Stomach smooth muscle (tissue), 2 donors: ENCODE results near the gene KIF18B.
"Not testable (repeated sequence)": the region's sequence is repeated elsewhere in the genome, so short reads cannot be mapped to it uniquely, and the experiment has no call there.

Experiments
- H3K27ac ChIP-seq: one replicate; pipeline ENCODE4 v1.7.0; 2013; ENCODE audit warnings: mild to moderate bottlenecking, low read length, inconsistent platforms
- H3K27me3 ChIP-seq, 2 donors: one replicate each; pipeline ENCODE4 v1.7.0; 2013; ENCODE audit warnings: low read length in 2 of 2; ENCODE audit not compliant: insufficient read depth in 2 of 2, control insufficient read depth in 1 of 2
- H3K36me3 ChIP-seq, 2 donors: one replicate each; pipeline ENCODE4 v1.7.0; 2013; ENCODE audit warnings: low read length in 2 of 2; ENCODE audit not compliant: control insufficient read depth in 2 of 2, insufficient read depth in 2 of 2
- H3K4me1 ChIP-seq: one replicate; pipeline ENCODE4 v1.7.0; 2013; ENCODE audit warnings: low read length; ENCODE audit not compliant: control insufficient read depth, insufficient read depth
- H3K4me3 ChIP-seq, 2 donors: one replicate each; pipeline ENCODE4 v1.7.0; 2013; ENCODE audit warnings: low read length in 2 of 2
- H3K9ac ChIP-seq, 2 donors: one replicate each; pipeline ENCODE4 v1.7.0; 2013; ENCODE audit warnings: low read length in 2 of 2, mild to moderate bottlenecking in 1 of 2
- H3K9me3 ChIP-seq, 2 donors: one replicate each; pipeline ENCODE4 v1.7.0; 2013; ENCODE audit warnings: low read length in 2 of 2; ENCODE audit not compliant: control insufficient read depth in 2 of 2
- donor health status: healthy.
- donor health status: Pancreatic carcinoma.

KIF18B gene

DNA sequence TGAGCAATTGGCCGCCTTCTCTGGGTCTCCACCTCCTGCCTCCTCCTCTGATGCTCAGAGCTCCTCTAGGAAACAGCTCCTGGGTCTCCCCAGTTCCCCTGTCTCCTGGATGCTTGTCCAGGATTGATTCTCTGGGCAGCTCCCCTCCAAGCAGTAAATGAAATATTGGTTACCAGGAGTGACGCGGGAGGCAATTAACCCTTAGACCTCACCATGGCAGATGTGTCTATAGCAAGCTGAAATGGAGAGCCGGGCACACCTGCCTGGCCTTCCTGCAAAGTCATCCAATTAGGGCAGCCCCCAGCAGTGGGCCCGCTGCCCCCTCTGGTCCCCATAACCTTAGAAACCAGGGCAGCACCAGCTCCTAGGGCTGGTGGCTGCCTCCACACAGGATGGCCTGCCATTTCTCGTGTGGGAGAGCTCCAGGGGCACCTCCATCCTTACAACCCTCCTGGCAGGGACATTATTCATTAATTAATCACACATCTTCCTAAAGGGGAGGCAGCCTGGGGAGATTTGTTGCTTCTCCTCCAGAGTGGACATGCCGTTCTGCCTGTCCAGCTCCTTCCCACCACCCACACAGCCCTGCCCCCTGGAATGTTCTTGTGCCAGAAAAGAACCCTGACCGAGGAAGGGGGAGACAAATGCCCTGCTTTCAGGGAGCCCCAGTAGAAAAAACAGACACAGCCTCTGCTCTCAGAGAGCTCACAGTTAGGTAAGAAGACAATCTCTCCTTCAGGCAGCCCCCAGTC lies 8.3 kb upstream of the KIF18B start:
- H3K4me3 ChIP-seq = no peak overlapping the region
- H3K27ac ChIP-seq = no peak overlapping the region
- H3K36me3 ChIP-seq = no peaks in the 10 kb centered on the region
- no peak overlapping the region for H3K9ac ChIP-seq
- no peaks in the 10 kb centered on the region for H3K9me3 ChIP-seq
- H3K27me3 ChIP-seq = peaks cover 4 to 9% of the 10 kb centered on the region in 2 donors
- H3K4me1 ChIP-seq = peaks cover 4% of the 10 kb centered on the region

DNA sequence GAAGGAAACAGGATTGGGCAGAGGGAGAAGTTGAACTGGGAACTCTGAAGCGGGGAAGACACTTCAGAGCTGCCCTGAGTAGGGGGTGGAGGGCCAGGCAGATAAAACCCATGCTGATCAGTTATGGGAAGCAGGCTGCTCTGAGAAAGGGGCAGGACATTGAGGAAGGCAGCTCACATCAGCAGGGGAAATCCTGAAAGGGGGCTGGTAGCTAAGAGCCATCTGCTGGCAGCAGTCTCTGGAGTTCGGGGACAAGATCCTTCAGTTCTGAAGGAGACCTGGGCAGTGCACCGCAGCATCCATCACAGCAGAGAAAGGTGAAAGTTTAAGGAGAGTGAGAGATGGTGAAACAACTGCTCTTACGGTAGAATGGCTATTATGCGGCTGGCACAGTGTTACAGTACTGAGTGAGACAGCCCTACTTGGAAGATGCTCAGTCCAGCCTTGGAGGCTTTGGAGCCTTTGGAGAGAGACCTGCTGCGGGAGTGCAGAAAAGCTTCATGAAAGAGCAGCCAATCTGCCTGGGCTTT lies 5.4 kb upstream of the KIF18B start:
- H3K27me3 ChIP-seq = peaks cover 0 to 4% of the 10 kb centered on the region in 2 donors
- no peak overlapping the region for H3K9ac ChIP-seq
- no peaks in the 10 kb centered on the region for H3K36me3 ChIP-seq
- H3K4me3 ChIP-seq = no peak overlapping the region
- H3K9me3 ChIP-seq = no peaks in the 10 kb centered on the region
- H3K4me1 ChIP-seq = peaks cover 5% of the 10 kb centered on the region
- no peak overlapping the region for H3K27ac ChIP-seq

DNA sequence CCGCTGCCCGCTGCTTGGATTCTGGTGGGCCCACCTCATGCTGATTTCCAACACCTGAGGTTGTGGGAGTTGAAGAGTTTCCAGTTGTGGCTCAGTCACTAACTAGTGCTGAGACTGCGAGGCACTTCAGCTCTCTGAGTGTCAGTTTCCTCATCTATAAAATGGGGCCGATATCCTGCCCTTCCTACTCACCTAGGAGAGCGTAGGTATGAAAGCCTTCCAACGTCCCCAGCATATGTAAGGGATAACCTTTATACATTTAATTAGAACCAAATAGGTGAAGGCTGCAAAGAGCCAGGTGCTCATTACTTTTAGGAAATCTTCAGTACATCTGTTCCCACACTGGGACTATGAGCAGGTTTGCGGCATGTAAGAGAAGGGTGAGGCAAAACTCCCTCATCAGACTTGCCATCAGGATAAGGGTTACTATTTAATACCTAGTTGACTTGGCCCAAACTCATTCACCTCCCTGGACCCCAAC lies 782 bp upstream of the KIF18B start:
- peak overlapping the region; percentile 88 to 89 for H3K4me3 ChIP-seq
- no peaks in the 10 kb centered on the region for H3K9me3 ChIP-seq
- H3K9ac ChIP-seq = peak overlapping the region in 1 of 2 donors; percentile 60
- no peaks in the 10 kb centered on the region for H3K36me3 ChIP-seq
- H3K27ac ChIP-seq = no peak overlapping the region
- H3K4me1 ChIP-seq = peaks cover 15% of the 10 kb centered on the region
- H3K27me3 ChIP-seq = peaks cover 0 to 3% of the 10 kb centered on the region in 2 donors

- not testable (repeated sequence) for H3K4me3 ChIP-seq, H3K27ac ChIP-seq, H3K9ac ChIP-seq, H3K9me3 ChIP-seq, H3K36me3 ChIP-seq, H3K27me3 ChIP-seq
- H3K4me1 ChIP-seq = peaks cover 15% of the 10 kb centered on the region
These were observed 1.9 kb downstream of the KIF18B start for GRCh38 chr17:44945652-44946051.

DNA sequence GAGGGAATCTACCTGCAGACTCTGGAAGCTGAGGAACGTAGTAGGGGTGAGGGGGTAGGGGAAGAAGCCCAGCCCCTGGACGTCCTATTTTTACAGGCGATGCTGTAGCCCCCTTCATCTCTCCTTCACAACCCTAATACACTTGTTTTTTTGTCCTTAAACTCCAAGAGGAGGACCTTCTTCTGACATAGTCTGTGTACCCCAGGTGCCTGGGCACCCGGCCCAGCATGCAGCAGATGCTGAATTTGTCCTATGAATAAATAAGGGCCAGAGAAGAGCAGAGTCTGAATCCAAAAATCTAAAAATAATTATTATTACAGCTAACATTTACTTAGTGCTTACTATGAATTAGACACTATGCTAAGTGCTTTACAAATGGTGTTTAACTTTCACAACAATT lies 5.1 kb downstream of the KIF18B start:
- Histone ChIP-seq H3K9ac (no peak overlapping the region), H3K4me3 (no peak overlapping the region), H3K9me3 (no peaks in the 10 kb centered on the region), H3K36me3 (no peaks in the 10 kb centered on the region), H3K27ac (no peak overlapping the region), H3K4me1 (peaks cover 5% of the 10 kb centered on the region), H3K27me3 (peaks cover 0 to 3% of the 10 kb centered on the region in 2 donors)

DNA sequence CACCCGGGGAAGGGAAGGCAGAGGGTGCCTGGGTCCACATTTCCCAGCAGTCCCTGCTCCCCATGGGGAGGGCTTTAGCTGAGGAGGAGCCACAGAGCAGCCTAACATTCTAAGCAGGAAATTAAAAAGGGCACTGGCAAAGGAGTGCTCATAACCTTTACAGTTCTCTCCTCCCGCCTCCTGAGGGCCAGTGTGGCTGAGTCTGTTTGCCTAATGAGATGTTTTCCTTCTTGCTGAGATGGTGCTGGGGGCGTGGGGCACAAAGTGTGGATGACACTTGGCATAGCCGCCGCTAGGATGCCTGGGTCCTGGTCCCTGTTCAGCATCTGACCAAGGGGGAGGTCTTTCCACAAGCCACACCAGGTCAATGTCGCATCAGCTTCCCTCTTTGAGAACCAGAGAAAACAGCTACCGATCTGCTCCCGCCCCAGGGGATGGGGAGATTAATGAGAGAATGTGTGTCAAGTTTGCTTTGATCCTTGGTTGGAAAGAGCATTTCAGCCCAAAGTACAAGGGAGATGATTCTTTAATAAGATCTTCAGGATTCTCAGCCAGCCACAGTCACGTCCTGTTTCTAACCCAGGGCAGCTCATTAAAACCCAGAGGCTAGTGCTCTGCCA lies 5.8 kb downstream of the KIF18B start:
- H3K9me3 ChIP-seq = no peaks in the 10 kb centered on the region
- H3K4me3 ChIP-seq = no peak overlapping the region
- H3K27ac ChIP-seq = no peak overlapping the region
- no peaks in the 10 kb centered on the region for H3K27me3 ChIP-seq
- no peaks in the 10 kb centered on the region for H3K4me1 ChIP-seq
- no peaks in the 10 kb centered on the region for H3K36me3 ChIP-seq
- no peak overlapping the region for H3K9ac ChIP-seq

GRCh38 chr17:44940768-44941167 lies 6.8 kb downstream of the KIF18B start:
- no peaks in the 10 kb centered on the region for H3K9me3 ChIP-seq
- no peak overlapping the region for H3K9ac ChIP-seq
- H3K36me3 ChIP-seq = no peaks in the 10 kb centered on the region
- H3K27me3 ChIP-seq = no peaks in the 10 kb centered on the region
- no peak overlapping the region for H3K4me3 ChIP-seq
- no peaks in the 10 kb centered on the region for H3K4me1 ChIP-seq
- H3K27ac ChIP-seq = no peak overlapping the region

- Histone ChIP-seq H3K27me3 (no peaks in the 10 kb centered on the region), H3K4me1 (no peaks in the 10 kb centered on the region), H3K9me3 (no peaks in the 10 kb centered on the region), H3K27ac (no peak overlapping the region), H3K36me3 (no peaks in the 10 kb centered on the region), H3K9ac (no peak overlapping the region), H3K4me3 (no peak overlapping the region)
These were observed 7.3 kb downstream of the KIF18B start for GRCh38 chr17:44940317-44940716.

DNA sequence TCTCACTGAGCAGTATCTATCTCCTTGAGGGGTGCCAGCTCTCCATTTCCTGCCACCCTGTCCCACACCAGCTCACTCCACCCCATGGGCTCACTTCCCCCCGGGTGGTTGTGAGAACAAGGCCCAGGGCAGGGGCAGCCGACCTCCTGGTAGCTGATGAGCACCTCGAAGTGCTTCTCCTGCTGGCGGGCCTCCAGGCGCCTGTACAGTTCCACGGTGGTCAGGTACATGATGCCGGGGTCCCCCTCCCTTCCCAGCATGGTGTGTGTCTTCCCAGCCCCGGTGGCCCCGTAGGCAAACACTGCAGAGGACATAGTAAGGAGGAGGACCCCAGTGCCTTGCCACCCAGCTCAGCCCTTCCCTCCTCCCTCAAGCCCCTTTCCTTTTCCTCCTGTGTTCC lies 12.5 kb downstream of the KIF18B start:
- no peaks in the 10 kb centered on the region for H3K9me3 ChIP-seq
- no peaks in the 10 kb centered on the region for H3K36me3 ChIP-seq
- H3K4me3 ChIP-seq = no peak overlapping the region

DNA sequence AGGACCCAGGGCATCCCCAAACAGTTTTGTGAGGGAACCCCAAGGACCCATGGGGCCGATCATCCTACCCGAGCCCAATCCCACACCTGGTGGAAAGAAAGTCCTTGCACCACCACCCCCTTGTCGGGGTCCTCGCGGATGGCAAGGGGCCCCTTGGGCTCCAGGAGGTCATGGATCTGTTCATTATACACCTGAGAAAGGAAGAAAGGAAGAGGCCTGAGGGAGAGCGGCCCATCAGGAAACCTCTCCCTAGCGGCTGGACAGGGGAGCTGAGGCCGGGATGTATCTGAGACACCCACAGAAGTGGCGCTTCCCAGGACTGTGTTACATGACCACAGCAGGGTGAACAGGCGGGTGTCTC lies 12.8 kb downstream of the KIF18B start:
- Histone ChIP-seq H3K4me1 (no peaks in the 10 kb centered on the region), H3K36me3 (no peaks in the 10 kb centered on the region), H3K27ac (no peak overlapping the region), H3K9me3 (no peaks in the 10 kb centered on the region), H3K27me3 (no peaks in the 10 kb centered on the region), H3K9ac (no peak overlapping the region), H3K4me3 (no peak overlapping the region)

More for the DNA sequence above, 12.5 kb downstream of the KIF18B start:
- H3K27ac ChIP-seq = no peak overlapping the region
- H3K4me1 ChIP-seq = no peaks in the 10 kb centered on the region
- no peak overlapping the region for H3K9ac ChIP-seq
- no peaks in the 10 kb centered on the region for H3K27me3 ChIP-seq
